Stimulated activated CD8-positive, alpha-beta memory T cell treated with anti-CD3 and anti-CD28 coated beads, Interleukin-2, amount 100 ng/mL, for 48 hours (primary cell): ENCODE measurements around the gene PITPNC1.
A peak's percentile ranks its signal among the peaks of the same experiment; 100 is the strongest.
"Not testable (repeated sequence)": the region's sequence is repeated elsewhere in the genome, so short reads cannot be mapped to it uniquely, and the experiment has no call there.

Experiments used
- DNase-seq, 2 donors: peaks; one replicate each; pipeline ENCODE4 v3.0.0-alpha.2; 2020; ENCODE audit warnings: low read depth in 2 of 2

PITPNC1 gene

DNA sequence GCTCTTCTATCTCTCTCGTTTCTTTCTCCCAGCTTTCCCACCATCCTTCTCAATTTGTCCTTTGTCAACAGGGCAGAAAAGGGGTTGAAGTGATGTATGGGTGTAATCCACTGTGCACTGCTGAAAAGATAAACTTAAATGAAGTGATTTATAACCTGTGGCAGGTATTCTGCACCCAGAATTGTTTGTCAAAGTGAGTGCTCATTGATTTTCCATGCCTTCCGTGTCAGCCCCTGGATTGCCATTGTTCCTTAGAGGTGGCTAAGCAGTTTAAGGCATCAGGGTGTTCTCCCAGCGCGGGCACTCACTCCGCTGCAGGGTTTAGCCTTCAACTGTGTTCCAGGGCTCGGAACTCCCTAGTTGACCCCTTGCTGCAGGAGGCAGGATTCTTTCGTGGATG is 82.9 kb downstream of the PITPNC1 start:
- no peak for DNase-seq

DNA sequence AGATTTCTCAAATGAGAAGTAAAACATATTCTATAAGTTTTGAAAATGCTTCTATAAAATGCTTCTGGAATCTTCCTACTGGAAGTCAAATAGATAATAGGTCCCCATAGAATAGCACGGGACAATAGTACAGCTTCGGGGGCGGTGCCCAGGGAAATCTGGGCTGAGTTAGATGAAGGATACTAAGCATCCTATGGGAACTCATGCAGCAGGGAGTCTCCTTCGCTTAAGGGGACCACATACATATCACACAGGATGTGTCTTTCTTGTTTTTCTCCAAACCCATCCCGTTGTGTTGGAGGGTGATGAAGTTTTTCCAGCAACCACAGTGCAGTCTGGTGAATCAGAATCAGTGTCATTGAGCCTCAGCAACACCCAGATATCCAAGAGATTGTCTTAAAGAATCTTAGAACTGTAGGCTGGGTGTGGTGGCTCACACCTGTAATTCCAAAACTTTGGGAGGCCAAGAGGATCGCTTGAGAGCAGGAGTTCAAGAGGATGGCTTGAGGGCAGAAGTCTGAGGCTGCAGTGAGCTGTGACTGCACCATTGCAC is 84.2 kb downstream of the PITPNC1 start:
- no peak for DNase-seq

DNA sequence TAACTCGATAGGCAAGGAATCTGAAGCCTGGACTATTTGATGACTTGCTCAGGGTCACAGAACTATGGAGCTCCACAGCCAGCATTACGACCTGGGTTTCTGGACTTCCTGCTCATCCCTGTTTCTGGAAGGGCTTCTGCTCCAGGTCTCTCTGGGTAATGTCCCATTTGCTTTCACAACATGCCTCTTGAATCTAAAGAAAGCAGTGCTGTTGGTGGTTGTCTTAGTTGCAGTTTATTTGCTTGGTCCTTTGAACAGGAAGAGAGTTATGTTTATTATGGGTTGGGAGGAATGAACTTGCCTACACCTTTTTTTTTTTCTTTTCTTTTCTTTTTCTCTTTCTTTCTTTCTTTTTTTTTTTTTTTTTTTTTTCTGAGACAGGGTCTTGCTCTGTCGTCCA is 84.8 kb downstream of the PITPNC1 start:
- no peak for DNase-seq

DNA sequence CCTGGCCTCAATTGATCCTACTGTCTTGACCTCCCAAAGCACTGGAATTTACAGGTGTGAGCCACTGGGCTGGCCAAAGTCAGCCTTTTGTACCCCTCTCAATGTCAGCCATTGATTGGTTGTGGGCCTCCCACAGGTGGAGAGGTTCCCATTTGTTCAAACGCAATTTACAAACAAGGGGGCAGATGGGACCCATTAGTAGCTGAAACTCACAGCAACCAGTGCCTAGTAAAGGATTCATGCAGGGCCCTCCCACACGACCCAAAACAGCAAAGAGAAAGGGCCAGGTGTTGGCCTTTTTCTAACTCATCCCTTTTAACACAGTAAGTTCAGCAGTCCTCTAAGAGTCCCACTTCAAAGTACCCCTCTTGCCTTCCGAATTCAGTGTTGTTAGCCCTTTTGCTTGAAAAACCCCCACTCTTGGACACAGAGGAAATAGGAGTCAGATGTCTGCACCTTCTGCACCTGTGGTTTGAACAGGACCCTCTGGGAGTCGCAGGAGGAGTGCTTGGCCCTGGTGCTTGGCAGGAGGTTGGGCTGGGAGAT is 89.2 kb downstream of the PITPNC1 start:
- no peak for DNase-seq

DNA sequence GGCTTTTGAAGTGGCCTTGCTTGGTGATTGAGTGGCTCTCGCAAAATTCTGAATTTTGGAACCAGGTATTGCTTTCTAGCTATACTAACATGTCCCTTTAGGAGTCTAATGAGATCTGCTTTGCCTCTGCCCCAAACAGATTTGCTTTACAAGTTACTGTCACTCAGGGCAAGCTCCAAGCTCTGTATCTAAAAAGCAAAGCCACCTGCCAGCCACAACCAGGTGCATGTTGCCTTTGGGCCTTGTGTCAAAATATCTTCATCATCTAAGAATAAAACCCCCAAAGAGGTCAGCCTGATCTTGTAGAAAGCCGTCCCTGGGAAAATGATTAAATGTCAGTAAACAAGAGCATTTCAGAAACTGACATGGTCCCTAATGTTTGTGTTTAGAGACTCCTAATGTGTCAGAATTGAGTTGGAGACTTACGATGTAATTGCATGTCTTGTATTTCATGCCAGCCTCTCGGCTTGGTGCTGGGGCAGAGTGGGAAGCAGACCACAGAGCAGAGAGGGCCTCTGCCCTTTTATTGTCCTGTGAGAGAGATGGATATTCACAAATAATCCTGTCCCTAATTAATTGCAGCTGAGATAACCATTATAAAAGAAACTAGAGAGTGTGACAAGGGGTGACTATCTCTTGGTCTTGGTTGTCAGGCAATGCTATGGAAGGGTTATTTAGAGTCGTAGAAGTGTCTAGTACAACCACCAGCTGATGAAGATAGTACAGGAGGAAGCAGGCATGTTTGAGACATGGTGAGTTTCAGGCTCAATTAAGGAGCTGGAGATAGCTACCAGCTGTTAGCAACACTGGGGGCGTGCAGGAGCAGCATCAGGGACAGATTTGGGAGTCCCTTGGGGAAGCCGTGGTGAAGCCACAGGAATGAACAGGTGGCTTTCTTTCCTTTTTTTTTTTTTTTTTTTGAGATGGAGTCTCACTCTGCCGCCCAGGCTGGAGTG is 90.7 kb downstream of the PITPNC1 start:
- DNase-seq: no peak

DNA sequence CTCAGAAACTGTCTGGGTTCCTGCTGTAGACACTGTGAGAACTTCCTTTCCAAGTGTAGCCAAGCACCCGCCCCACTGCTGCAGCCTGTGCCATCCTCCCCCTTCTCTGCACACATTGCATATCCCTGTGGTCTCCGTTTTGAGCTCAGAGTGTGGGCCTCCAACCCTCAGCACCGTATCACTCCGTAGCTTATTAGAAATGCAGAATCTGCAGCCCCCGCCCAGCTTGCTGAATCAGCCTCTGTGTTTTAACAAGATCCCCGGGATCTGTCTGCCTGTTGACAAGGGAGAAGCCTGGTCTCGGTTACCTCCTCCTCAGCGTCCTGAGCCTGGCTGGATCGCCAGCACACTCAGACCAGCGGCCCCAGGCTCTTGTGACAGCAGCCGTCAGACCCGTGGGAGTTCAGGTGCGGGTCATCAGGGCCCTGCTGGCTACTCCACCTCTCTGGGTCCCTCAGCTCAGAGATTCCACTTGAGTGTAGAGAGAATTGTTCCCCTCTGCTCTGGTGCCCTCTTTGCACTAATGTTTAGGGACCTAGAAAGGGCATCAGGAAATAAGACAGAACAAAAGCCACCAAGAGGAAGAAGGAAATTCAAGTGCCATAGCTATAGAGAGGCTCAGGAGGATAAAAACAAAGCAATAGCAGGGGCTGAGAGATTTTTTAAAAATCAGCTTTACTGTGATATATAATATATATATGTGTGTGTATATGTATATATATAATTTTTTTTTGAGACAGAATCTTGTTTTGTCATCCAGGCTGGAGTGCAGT is 92.3 kb downstream of the PITPNC1 start:
- no peak for DNase-seq

DNA sequence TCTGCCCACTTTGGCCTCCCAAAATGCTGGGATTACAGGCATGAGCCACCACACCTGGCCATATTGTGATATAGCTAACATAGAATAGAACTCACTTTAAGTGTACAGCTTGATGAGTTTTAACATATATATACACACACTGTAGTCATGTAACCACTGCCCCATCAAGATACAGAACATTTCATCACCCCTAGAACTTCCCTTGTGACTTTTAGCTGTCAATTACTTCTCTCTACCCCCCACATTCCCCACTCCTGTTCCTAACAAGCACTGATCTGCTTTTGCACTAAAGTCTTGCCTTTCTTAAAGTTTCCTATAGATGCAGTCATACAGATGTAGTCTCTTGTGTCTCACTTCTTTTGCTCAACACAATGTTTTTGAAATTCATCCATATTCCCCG is 93.1 kb downstream of the PITPNC1 start:
- DNase-seq: no peak

DNA sequence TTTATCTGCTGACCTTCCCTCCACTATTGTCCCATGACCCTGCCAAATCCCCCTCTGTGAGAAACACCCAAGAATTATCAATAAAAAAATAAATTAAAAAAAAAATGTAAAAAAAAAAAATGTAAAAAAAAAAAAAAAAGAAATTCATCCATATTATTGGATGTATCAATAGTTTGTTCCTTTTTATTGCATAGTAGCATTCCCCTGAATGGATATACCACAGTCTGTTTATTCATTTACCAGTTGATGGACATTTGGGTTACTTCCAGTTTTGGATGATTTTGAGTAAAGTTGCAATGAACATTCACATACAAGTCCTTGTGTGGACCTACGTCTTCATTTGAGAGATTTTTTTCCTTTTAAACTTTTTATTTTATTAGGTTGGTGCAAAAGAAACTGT is 94.0 kb downstream of the PITPNC1 start:
- DNase-seq: no peak

DNA sequence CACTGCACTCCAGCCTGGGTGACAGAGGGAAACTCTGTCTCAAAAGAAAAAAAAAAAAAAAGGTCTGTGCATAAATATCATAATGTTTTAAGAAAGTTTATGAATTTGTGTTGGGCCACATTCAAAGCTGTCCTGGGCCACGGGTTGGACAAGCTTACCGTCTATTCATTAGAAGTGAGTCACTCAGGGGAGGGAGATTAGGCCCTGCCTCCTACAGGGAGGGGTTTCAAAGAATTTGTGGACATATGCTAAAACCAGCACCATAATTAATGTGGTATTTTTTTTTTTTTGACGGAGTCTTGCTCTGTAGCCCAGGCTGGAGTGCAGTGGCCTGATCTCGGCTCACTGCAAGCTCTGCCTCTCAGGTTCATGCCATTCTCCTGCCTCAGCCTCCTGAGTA is 95.5 kb downstream of the PITPNC1 start:
- not testable (repeated sequence) for DNase-seq

DNA sequence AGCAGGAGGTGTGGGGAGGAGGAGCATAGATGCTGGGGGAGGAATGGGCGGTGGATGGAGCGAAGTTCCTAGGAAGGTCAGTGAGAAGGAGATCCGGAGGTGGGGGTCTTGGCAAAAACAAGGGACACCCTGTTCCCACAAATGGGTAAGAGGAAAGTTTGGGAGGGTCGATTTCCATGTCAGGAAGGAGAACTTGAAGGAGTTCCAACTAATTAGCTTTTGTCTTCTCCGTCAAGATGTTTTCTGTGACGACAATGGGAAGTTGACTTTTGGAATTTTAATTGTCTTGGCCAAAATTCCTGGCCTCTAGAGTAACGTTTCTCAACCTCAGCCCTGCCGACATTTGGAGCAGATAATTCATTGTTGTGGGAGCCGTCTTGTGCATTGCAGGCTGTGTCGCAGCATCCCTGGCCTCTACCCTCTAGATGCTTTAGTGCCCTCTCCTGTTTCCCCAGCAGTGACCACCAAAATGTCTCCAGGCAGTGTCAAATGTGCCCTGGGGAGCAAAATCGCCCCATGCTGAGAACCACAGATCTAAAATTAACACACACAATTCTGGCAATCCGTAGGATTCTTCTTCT is 97.1 kb downstream of the PITPNC1 start:
- DNase-seq: no peak

DNA sequence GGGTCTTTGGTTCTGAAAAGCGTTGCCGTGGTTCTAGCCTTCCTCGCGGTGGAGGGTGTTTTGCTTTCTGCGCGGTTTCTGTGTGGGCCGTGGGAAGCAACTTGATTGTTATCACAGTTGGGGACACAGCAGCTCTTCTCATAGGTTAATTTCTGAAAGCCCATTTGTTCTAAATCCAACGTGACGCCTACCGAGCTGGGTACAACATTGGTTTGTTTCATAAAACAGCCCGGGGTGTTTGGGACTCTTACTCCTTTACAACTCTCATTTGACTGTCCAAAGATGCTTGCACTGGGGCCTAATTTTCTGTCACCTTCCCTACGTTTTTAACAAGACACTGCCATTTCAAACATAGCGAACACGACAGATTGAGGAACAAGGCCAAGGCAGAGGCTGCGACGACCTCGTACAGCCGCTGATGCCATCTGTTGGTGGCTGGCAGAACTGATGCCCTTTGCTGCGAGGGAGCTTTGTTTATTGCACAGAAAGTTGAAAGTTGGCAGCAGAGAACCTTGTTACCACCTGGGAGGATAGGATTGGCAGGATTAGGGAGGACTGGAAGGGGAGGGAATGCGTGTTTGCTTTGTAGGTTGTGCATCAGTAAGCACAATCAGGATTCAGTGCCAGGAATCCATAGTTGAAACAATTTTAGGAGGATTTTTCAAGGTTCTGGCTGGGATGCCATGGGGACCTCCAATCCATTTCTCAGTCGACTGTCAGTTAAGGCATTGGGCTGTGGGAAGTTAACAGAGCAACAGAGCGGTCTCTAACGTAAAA is 98.3 kb downstream of the PITPNC1 start:
- DNase-seq: peak; percentile 68 to 75

DNA sequence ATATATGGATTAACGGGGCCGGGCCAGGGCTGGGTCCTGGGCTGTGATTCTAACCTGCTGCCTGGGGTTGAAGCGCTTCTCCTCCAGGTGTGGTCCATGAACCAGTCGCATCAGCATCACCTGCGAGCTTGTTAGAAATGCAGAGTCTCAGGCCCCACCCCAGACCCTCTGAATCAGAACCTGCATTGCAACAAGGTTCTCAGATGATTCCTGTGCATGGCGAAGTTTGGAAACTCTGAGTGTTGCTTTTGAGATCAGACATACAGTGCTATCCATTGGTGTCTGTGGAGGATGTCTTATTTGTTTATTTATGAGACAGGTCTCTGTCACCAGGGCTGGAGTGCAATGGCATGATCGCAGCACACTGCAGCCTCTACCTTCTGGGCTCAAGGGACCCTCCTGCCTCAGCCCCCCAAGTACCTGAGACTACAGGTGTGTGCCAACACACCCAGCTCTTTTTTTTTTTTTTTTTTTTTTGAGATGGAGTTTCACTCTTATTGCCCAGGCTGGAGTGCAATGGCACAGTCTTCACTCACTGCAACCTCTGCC is 99.8 kb downstream of the PITPNC1 start:
- no peak for DNase-seq

DNA sequence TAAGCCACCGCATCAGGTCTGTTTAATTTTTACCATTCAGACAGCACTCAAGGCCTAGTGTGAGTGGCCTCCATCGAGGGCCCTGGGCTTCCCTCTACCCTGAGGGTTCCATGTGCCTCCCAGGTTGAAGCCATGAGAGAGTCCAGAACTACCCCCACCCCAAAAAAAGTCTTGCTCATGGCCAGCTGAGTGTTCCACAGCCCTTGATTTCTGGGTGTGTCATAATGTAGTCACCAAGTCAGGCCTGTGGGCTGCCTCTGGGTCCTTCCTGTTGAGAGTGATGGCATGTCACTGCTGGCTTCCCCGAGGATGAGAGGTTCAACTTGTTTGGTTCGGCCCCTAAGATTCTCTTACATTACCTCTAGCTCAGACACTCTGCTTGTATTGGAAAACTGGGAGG is 100.6 kb downstream of the PITPNC1 start:
- DNase-seq: peak; percentile 29 to 49

DNA sequence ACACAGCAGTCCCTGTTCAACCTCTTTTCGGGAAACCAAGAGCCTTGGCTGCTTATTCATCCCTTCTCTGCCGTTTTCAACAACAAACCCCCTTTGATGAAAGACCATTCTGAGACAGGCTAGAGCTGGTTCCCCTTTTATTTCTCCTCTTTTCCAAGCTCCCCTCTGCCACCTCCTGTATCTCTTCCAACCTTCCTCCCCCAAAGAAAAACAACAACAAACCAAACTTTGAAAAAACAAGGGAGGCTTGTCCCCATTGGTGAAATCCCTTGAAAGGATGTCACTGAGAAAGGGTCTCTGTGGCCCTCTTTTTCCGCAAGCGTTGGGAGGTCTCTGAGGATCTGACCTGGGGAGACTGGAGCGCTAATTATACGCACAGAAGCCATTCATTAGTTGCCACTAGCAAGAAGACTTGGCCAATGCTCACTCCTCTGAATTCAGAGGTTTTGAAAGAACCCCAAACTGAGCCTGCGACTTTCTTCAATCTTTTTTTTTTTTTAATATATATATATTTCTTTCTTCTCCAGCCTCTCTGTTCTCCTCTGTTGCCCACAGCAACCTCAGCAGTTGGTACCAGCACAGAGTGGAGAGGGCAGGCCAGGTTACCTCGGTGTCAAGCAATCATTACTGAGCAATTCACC is 101.4 kb downstream of the PITPNC1 start:
- DNase-seq: no peak

DNA sequence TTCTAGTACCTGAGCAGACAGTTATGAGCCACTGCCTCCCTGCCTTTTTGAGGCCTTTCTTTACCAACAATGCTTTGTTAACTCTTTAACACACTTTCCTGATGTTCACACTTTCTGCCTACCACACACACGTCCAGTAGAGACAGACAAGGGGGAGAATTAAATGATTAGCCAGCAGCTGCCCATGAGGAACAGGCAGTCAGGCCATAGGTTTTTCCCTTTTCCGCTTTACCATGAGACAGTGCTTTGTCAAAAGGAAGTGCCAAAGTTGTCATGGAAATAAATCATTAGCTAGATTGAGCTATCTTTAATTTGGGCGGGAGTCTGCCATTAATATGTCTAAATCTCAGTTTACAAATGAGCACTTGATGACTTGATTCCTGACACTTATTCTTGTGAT is 102.1 kb downstream of the PITPNC1 start:
- DNase-seq: no peak

DNA sequence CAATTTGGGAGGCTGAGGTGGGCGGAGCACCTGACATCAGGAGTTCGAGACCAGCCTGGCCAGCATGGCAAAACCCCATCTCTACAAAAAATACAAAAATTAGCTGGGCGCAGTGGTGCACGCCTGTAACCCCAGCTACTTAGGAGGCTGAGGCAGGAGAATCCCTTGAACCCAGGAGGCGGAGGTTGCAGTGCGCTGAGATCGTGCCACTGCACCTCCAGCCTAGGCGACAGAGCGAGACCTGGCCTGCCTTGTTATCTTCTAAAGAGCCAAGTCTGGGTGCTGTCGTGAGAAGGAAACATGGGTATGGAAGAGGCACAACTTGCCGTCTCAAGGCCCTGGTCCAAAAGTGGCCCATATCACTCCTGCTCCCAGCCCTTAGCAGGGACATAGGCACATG is 103.9 kb downstream of the PITPNC1 start:
- DNase-seq: not testable (repeated sequence)

DNA sequence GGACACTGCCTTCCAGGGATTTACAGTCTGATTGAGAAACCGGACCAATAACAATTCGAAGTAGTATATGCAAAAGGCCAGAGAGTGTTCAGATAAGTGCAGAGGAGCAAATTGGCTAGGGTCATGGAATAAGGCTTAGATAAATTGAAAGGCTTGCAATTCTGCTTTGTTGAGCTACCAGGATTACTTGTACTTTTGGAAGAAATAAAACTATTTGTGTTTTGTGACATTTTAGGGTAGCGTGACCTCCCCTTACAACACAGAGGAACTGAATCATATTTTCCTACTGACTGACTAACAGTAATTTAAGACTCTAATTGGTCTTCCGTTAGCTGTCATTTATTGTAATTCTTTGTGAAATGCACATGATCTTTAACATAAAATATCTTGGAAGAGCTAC is 104.7 kb downstream of the PITPNC1 start:
- DNase-seq: no peak

DNA sequence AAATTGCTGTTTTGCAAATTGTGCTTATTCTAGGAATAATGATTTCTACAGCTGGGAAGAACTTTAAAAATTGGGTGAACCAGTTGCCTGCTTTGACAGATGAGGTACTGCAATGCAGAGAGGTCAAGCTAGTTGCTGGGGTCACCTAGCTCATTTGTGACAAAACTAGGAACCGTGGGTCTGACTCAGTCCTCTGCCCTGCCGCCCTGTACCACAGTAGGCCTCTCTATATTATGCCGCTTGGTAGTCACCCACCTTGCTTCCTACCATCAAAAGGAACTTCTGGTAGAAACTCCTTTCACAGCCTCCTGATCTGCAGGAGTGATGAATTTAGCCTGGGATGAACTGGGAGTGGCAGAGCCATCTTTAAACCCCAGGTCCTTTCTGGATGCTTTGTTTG is 105.7 kb downstream of the PITPNC1 start:
- DNase-seq: no peak

DNA sequence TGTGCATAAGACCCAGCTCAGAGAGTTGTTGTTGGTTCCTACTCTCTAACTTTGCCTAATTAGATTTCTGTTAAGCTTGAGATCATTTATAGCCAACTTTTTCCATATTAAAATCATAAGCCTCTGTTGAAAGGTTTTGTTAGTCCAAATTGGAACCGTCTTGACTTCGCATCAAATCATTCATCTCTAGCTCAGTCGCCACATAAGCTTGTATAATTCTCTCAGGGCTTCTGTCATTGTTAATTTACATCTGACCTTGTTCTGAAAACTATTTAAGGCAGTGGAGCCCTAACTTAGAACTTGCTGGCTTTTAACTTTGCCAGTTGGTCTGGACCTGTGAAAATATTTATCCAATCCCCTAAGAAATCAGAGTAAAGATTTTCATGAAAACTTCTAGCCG is 107.2 kb downstream of the PITPNC1 start:
- no peak for DNase-seq

DNA sequence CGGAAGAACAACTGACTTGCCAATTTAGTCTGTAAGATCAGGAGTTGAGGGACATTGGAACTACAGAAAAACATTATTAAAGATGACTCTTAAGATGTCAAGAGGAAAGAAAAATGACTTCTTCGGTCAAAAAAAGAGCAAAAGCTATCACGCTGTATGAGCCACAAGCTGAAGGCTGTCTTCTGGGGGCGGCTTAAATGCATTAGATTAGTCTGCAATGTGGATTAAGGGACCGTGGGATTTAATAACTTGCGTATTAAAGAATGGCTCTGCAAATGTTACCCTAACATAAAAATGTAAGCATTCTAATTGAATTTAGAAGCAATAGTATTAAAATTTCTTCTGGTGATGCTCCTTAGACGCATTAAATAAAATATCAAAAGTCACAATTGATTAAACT is 108.6 kb downstream of the PITPNC1 start:
- DNase-seq: no peak
